Neural crest cell (in vitro differentiated cells): ENCODE results near the gene UCN. TPM values are rescaled to one million over a fixed set of nuclear protein-coding genes. Genes with fewer than 3 reads are reported as not detected.
"Not testable (repeated sequence)": the region's sequence is repeated elsewhere in the genome, so short reads cannot be mapped to it uniquely, and the experiment has no call there.

Source experiments
- DNase-seq: peaks from one replicate; pipeline ENCODE4 v3.0.0; 2021; ENCODE audit warnings: low read depth, mixed read lengths, low spot score
- H3K27ac Mint-ChIP-seq: one replicate; pipeline ENCODE4 v1.8.0; 2021; ENCODE audit warnings: mild to moderate bottlenecking, mixed read lengths; ENCODE audit not compliant: unreplicated experiment
- H3K27me3 Mint-ChIP-seq: 2 replicates; pipeline ENCODE4 v1.8.0; 2021; ENCODE audit warnings: low read depth, mild to moderate bottlenecking, mixed read lengths
- H3K36me3 Mint-ChIP-seq: 2 replicates; pipeline ENCODE4 v1.8.0; 2021; ENCODE audit warnings: low read depth, mild to moderate bottlenecking, mixed read lengths
- H3K4me1 Mint-ChIP-seq: 2 replicates; pipeline ENCODE4 v1.8.0; 2021; ENCODE audit warnings: mixed read lengths
- H3K4me3 Mint-ChIP-seq: one replicate; pipeline ENCODE4 v1.8.0; 2021; ENCODE audit warnings: mild to moderate bottlenecking, mixed read lengths
- H3K9me3 Mint-ChIP-seq: 2 replicates; pipeline ENCODE4 v1.8.0; 2021; ENCODE audit warnings: mixed read lengths
- long read RNA-seq: library from polyadenylated mRNA; unstranded; transcript quantifications from one replicate; pipeline ENCODE4 v2.0.0, GENCODE V29; 2020
- total RNA-seq: library from RNA; stranded (reverse); gene quantifications from 2 replicates; pipeline ENCODE4 v1.2.1, GENCODE V29; 2021
- TF ChIP-seq, protein P1 (sequence below): fragments of 200-600 bp; sonication (generic); conservative IDR thresholded peaks from 2 replicates; pipeline ENCODE4 v1.5.0; 2021; ENCODE audit warnings: antibody characterized with exemption, mild to moderate bottlenecking

The UCN gene, protein sequence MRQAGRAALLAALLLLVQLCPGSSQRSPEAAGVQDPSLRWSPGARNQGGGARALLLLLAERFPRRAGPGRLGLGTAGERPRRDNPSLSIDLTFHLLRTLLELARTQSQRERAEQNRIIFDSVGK
- 1.6 and 1.9 TPM in 2 replicates for total RNA-seq
- long read RNA-seq = 0 reads

DNA sequence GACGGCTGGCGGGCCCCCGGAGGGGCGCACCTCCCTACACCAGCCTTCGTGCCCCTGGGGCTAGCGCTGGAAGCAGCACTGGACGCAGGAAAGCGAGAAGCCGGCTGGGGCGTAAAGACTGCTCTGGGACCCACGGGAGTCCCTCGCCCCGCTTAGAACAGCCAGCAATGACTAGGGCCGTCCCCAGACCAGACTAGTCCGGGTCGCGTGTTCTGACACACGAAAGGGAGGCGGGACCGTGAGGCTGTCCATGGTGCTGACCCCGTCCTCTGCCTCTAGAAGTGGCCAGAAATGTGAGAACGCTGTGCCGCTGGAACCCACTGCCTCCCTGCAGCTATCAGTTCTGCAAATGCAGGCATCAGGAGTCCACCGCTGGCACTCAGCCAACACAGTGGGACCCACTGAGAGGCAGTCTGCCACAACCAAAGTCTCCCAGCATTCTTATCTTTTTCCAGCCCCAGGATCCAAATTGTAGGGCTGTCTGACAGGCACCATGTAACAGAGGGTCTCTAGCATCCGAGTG is at the start of gene UCN:
TSS of gene UCN (minus strand) at position 87 of the 523 bp plus-strand sequence. CDS start 550 bp downstream, outside the sequence.
- peak within 1 kb of the TSS; percentile 41 for H3K4me3 Mint-ChIP-seq
- peaks cover 13% of the 10 kb centered on the region for H3K36me3 Mint-ChIP-seq
- peak; percentile 44 for DNase-seq

GRCh38 chr2:27356382-27357181 is 48.3 kb upstream of the UCN start, which contains the start of gene GTF3C2:
Gene GTF3C2 (minus strand): TSS chr2:27356764. CDS start chr2:27343554, 13,210 bp downstream.
- peaks cover 2% of the 10 kb centered on the region for H3K9me3 Mint-ChIP-seq
- H3K36me3 Mint-ChIP-seq = peaks cover 11% of the 10 kb centered on the region
- peak within 1 kb of the TSS; percentile 99 for H3K27ac Mint-ChIP-seq
- TF ChIP-seq, protein P1, sequence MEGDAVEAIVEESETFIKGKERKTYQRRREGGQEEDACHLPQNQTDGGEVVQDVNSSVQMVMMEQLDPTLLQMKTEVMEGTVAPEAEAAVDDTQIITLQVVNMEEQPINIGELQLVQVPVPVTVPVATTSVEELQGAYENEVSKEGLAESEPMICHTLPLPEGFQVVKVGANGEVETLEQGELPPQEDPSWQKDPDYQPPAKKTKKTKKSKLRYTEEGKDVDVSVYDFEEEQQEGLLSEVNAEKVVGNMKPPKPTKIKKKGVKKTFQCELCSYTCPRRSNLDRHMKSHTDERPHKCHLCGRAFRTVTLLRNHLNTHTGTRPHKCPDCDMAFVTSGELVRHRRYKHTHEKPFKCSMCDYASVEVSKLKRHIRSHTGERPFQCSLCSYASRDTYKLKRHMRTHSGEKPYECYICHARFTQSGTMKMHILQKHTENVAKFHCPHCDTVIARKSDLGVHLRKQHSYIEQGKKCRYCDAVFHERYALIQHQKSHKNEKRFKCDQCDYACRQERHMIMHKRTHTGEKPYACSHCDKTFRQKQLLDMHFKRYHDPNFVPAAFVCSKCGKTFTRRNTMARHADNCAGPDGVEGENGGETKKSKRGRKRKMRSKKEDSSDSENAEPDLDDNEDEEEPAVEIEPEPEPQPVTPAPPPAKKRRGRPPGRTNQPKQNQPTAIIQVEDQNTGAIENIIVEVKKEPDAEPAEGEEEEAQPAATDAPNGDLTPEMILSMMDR = no peak
- peak within 1 kb of the TSS; percentile 98 for H3K4me3 Mint-ChIP-seq
- peak; percentile 90 for DNase-seq
- no peaks in the 10 kb centered on the region for H3K27me3 Mint-ChIP-seq
- H3K4me1 Mint-ChIP-seq = peaks cover 49% of the 10 kb centered on the region

More for the DNA sequence above, at the start of gene UCN:
- Mint-ChIP-seq H3K27ac (no peak within 1 kb of the TSS), H3K27me3 (peaks cover 65% of the 10 kb centered on the region), H3K4me1 (peaks cover 5% of the 10 kb centered on the region), H3K9me3 (no peaks in the 10 kb centered on the region)
- TF ChIP-seq, protein P1 = no peak

DNA sequence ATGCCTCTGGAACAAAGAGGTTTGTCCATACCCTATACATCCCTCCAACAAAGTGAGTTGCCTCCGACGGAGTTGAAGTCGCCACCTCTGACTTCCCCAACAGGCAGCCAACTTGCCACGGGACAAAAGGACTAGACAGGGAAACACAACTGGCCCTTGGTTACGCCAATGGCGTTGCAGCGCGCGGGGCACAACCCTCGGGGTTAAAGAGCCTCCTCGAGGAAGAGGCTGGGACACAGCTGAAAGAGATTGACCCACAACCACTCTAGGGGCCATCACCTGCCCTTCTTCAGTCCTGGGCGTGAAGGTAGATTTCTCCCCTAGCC is 47.8 kb upstream of the UCN start:
- H3K4me1 Mint-ChIP-seq = peaks cover 49% of the 10 kb centered on the region
- H3K4me3 Mint-ChIP-seq = peak overlapping the region; percentile 98
- H3K36me3 Mint-ChIP-seq = peaks cover 11% of the 10 kb centered on the region
- DNase-seq = peak; percentile 40
- peak overlapping the region; percentile 99 for H3K27ac Mint-ChIP-seq
- peaks cover 2% of the 10 kb centered on the region for H3K9me3 Mint-ChIP-seq
- TF ChIP-seq, protein P1 = no peak
- no peaks in the 10 kb centered on the region for H3K27me3 Mint-ChIP-seq

DNA sequence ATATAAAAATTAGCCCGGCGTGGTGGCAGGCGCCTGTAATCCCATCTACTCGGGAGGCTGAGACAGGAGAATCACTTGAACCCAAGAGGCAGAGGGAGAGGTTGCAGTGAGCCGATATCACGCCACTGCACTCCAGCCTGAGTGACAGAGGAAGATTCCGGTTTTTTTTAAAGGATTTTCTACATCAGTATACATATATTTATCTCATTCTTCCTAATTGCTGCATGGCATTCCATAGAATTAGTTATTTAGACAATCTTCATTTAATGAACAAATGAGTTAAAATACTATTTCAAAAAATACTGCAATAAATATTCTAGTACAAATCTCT is 46.3 kb upstream of the UCN start:
- no peak overlapping the region for H3K27ac Mint-ChIP-seq
- peak overlapping the region; percentile 98 for H3K4me3 Mint-ChIP-seq
- peaks cover 2% of the 10 kb centered on the region for H3K9me3 Mint-ChIP-seq
- TF ChIP-seq, protein P1 = no peak
- peaks cover 11% of the 10 kb centered on the region for H3K36me3 Mint-ChIP-seq
- no peaks in the 10 kb centered on the region for H3K27me3 Mint-ChIP-seq
- peaks cover 49% of the 10 kb centered on the region for H3K4me1 Mint-ChIP-seq
- DNase-seq = no peak

- Mint-ChIP-seq H3K36me3 (peaks cover 11% of the 10 kb centered on the region), H3K9me3 (peaks cover 2% of the 10 kb centered on the region), H3K4me1 (peaks cover 49% of the 10 kb centered on the region), H3K27ac (no peak overlapping the region), H3K4me3 (peak overlapping the region; percentile 87), H3K27me3 (no peaks in the 10 kb centered on the region)
- TF ChIP-seq, protein P1 = no peak
- DNase-seq = no peak
Measured at GRCh38 chr2:27353762-27354596, 45.7 kb upstream of the UCN start.

GRCh38 chr2:27353386-27353761 is 45.1 kb upstream of the UCN start:
- Mint-ChIP-seq H3K4me1 (peaks cover 46% of the 10 kb centered on the region), H3K27ac (peak overlapping the region; percentile 54)
- DNase-seq, H3K36me3 Mint-ChIP-seq, H3K27me3 Mint-ChIP-seq, H3K9me3 Mint-ChIP-seq, H3K4me3 Mint-ChIP-seq: not testable (repeated sequence)
